Right lobe of liver (tissue), 4 donors: ENCODE measurements around the gene IPCEF1.

ENCODE experiments used
- CTCF ChIP-seq, 4 donors: fragments of 200-600 bp in 3 of 4; fragments of 450-650 bp in 1 of 4; IDR thresholded peaks; one replicate each; pipeline versions ENCODE4 v1.5.1 to v1.8.0; 2016 to 2022; ENCODE audit warnings: antibody characterized with exemption in 4 of 4, mild to moderate bottlenecking in 2 of 4
- POLR2A ChIP-seq: fragments of 450-650 bp; IDR thresholded peaks from one replicate; pipeline ENCODE4 v1.6.1; 2017; ENCODE audit warnings: antibody characterized with exemption, mild to moderate bottlenecking
- donor health status: DM: no; HTN: no; CAD: no.
- donor health status: DM: no; HTN: no; CAD: no.
- donor health status: DM: no; HTN: yes; CAD: no.

DNA sequence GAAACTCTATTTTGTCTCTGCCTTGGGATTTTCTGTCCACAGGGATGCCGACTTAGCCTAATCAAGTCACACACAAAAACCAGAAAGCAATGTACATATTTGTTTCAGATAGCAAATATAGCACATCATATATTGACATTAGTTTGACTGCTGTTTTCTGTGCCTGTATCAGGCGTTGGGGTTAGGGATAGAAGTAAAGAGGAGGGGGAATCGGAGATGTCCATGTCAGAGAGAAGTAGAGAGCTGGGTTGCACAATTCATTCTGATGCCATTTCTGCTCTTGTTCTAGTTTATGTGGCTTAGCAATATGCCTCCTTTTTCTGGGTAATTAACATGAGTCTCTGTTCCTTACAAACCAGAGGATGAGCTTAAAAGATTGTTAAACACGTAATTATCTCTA, 14.7 kb upstream of the IPCEF1 start:
- TF ChIP-seq POLR2A (no peak), CTCF (IDR thresholded peaks at IDR 0.05) (no peak)
